Activated T-cell treated with anti-CD3 and anti-CD28 coated beads for 24 hours (primary cell): ENCODE data around the gene NPIPB12.
"Not testable (repeated sequence)": the region's sequence is repeated elsewhere in the genome, so short reads cannot be mapped to it uniquely, and the experiment has no call there.

Experiments
- DNase-seq: peaks from one replicate; pipeline ENCODE4 v3.0.0-alpha.2; 2020; ENCODE audit warnings: low read depth

The NPIPB12 gene

GRCh38 chr16:29506308-29506707, at the start of gene NPIPB12:
Gene NPIPB12 (minus strand): TSS chr16:29506408.
- DNase-seq = not testable (repeated sequence)

GRCh38 chr16:29521520-29521919, 15.3 kb upstream of the NPIPB12 start:
- DNase-seq = not testable (repeated sequence)

- DNase-seq = not testable (repeated sequence)
Observed at GRCh38 chr16:29482276-29482675, 23.9 kb downstream of the NPIPB12 start.

DNA sequence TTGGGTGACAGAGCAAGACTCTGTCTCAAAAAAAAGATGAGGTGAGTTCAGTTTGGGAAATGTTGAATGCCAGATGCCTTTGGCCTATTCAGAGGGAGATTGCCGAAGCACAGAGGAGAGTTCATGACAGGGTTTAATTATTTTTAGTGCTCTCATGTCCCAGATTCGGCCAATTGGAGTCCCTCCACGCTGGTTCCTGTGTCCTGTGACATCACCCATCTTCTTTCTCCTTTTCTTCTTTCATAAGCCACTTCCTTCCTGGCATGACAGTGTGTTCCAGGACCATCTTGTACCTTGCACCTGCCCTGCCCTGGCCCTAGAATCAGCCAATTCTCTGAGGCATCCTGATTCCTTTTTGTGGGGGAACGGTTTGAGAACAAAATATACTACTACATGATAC, 34.1 kb downstream of the NPIPB12 start:
- not testable (repeated sequence) for DNase-seq

DNA sequence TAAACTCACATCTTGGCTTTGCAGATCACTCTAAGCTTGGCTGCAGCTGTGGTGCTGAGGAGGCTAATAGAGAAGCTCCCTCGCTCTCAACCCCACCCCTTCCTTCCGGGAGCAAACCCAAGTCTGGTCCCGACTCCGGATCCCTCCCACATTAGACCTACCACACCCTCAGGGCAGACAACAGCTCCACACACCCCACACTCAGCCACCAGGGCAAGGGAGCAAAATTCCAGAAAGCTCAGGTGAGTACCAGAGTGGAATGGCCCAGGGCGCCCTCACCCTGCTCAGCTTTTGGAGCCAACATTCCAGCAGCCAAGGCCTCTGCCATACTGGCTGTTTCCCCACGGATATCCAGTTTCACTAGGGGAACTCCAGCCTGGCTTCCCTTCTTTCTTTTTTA, 36.5 kb downstream of the NPIPB12 start:
- peak; percentile 21 for DNase-seq

GRCh38 chr16:29467654-29468366, 38.4 kb downstream of the NPIPB12 start:
- not testable (repeated sequence) for DNase-seq

DNA sequence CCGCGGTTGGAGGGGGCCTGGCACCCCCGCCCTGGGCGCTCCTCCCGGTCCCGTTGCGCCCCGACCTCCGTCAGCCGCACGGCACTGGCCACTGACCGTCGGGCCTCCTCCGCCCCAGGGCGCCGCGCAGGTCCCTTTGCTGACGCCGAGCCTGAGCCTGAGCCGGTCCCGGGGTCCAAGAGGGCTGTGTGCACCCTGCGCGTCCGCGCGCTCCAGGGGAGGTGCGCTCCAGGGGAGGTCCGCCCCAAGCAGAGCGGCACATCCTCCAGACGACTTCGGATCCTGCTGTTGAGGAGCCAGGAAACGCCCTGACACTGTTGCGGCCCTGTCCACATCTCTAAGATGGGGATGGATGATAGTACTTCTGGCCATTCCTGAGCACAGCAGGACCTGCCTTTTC, 39.3 kb downstream of the NPIPB12 start:
- DNase-seq = not testable (repeated sequence)

DNA sequence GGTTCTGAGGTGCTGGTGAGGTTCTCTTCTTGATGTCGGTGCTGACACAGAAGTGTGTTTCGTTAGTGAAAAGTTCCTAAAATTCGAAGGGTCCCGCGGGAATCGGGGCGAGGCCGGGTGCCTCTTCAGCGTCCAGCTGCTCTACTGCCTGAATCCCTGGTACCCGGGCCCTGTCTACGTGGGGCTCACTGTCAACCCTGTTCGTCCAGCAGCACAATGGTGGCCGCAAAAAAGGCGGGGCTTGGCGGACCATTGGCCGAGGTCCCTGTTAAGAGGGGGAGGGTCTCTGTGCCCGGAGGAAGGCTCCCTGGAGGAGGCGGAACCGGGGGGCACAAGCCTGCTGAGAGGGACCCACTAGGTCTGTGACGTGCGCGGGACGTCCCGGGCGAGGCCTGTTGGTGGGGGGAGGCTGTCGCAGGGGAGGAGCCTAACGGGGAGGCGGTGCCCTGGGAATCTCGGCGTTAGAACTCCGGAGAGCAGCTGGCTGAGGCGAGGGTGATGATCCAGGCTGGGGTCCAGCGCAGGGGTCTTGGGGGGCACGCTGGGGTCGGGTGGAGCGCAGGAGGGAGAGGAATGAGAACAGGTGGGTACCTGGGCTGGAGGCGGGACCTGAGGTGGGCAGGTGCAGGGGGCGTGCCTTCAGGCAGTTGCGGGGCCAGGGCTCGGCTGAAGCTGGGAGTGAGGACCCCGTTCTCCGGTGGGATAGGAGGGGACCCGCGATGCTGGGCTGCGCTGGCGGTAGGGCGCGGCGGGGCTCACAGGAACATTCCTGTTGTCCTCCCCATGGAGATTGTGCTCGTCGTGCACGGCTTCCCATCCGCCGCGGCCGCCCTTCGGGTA, 40.0 kb downstream of the NPIPB12 start:
- DNase-seq = not testable (repeated sequence)

DNA sequence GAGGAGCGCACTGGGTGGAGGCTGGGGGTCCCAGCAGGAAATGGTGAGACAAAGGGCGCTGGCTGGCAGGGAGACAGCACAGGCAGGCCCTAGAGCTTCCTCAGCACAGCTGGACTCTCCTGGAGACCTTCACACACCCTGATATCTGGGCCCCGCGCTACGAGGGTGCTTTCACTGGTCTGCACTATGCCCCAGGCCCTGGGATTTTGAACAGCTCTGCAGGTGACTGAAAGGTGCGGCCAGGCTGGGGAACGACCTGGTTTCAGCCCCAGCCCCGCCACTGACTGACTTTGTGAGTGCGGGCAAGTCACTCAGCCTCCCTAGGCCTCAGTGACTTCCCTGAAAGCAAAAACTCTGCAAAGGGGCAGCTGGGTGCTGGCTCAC, 45.6 kb downstream of the NPIPB12 start:
- not testable (repeated sequence) for DNase-seq

DNA sequence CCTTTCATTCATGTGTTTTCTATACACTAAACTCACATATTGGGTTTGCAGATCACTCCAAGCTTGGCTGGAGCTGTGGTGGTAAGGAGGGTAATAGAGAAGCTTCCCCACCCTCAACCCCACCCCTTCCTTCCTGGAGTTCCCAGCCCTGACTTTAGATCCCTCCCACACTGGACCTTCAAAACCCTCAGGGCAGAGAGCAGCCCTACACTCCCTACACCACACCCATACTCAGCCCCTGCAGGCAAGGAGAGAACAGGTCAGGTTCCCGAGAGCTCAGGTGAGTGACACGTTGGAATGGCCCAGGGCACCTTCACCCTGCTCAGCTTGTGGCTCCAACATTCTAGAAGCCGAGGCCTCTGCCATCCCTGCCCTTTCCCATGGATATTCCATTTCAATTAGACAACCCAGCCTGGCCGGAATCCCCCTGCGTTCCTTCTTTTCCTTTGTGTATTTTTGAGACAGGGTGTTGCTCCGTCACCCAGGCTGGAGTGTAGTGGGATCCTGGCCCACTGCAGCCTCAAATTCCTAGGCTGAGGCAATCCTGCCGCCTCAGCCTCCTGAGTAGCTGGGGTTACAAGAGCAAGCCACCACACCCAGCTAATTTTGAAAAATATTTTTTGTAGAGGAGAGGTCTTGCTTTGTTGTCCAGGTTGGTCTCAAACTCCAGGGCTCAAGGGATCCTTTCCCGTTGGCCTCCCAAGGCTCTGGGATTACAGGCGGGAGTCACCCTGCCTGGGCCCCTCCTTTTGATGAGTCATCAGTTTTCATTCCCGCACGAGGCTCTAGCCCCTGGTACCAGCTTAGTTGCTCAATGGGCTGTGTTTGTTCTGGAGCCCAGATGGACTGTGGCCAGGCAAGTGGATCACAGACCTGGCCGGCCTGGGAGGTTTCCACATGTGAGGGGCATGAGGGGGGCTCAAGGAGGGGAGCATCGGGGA, 46.2 kb downstream of the NPIPB12 start, which contains the start of gene SULT1A4:
Gene SULT1A4 (plus strand): TSS at position 208 of the 941 bp plus-strand sequence. CDS start 1,473 bp downstream, outside the sequence.
- not testable (repeated sequence) for DNase-seq

DNA sequence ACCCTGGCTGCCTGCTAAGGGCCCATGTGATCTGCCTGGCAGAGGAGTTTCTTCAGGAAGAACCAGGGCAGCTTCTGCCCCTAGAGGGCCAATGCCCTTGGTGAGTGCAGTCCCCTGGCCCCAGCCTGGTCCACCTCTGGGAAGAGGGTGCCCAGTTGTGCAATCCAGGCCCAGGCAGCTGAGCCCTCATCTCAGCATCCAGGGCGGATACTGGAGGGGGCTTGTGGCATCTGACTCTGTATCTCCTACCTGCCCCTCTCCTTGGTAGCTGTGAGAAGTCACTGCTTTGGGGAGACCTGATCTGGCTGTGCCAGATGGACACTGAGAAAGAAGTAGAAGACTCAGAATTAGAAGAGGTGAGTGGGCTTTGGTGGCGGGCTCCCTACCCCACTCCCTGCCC, 48.5 kb downstream of the NPIPB12 start:
- DNase-seq = not testable (repeated sequence)

DNA sequence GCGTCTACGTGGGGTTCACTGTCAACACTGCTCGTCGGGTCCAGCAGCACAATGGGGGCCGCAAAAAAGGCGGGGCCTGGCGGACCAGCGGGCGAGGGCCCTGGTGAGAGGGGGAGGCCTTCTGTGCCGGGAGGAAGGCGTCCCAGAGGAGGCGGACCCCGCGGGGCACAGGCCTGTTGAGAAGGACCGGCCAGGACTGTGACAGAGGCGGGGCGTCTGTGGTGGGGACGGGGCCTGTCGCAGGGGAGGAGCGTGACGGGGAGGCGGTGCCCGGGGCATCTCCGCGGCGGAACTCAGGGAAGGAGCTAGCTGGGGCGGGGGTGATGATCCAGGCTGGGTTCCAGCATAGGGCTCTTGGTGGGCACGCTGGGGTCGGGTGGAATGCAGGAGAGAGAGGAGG, 51.4 kb downstream of the NPIPB12 start:
- not testable (repeated sequence) for DNase-seq

DNA sequence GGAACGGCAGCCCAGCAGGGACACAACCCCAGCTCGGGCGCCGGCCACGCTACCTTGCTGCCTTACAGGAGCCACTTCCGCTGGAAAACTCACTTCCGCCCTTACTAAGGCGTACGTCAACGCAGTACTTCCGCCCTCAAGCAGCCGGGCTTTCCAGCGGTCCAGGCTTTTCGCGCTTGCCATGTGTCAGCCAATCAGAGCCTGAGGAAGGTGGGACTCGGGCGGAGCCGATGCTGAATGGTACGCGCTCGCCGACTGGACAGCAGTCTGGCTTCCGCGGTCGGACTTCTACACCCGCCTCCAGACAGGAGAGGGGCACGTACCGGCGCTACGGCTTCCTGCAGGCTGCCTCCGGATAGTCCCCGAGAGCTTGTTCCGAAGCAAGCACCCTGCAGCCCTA, 51.9 kb downstream of the NPIPB12 start, which contains the start of the genes BOLA2 and SLX1B:
Gene BOLA2 (minus strand): TSS at position 83 of the 400 bp plus-strand sequence. CDS start 98 bp downstream, outside the sequence.
Gene SLX1B (plus strand): TSS at position 265 of the 400 bp plus-strand sequence.
- not testable (repeated sequence) for DNase-seq

GRCh38 chr16:29453754-29454153, 52.5 kb downstream of the NPIPB12 start:
- not testable (repeated sequence) for DNase-seq
